HEK293 (cell line): ENCODE results near the gene NCKAP5L.

Source experiments
- CTCF ChIA-PET: fragments of 350-600 bp; formaldehyde crosslinking; extraction: SDS; loops from one replicate; lab custom pipeline; 2021; ENCODE audit warnings: antibody characterized with exemption; lab: Yijun Ruan, JAX
- POLR2A ChIA-PET: fragments of 300-600 bp; formaldehyde crosslinking; extraction: SDS; loops from one replicate; lab custom pipeline; 2020; ENCODE audit warnings: antibody characterized with exemption, inconsistent platforms; lab: Yijun Ruan, JAX
- H3K27ac ChIP-seq: fragments of 200-500 bp; sonication (Bioruptor generic); 2 replicates; pipeline ENCODE4 v1.5.1; 2014; ENCODE audit warnings: low read depth, low read length, control low read depth, inconsistent platforms; ENCODE audit errors: extremely low read depth
- H3K36me3 ChIP-seq, 2 experiments: fragments of 200-500 bp in 1 of 2; sonication (Bioruptor generic) in 1 of 2; 1 replicate in 1 of 2; 2 replicates in 1 of 2; pipeline ENCODE4 v1.5.1; 2014 to 2017; ENCODE audit warnings: inconsistent platforms in 2 of 2, low read length in 2 of 2; ENCODE audit not compliant: control insufficient read depth in 2 of 2, insufficient read depth in 1 of 2
- H3K4me1 ChIP-seq: fragments of 200-500 bp; sonication (Bioruptor generic); 2 replicates; pipeline ENCODE4 v1.5.1; 2014; ENCODE audit warnings: mild to moderate bottlenecking, low read length, inconsistent platforms; ENCODE audit not compliant: control insufficient read depth, insufficient read depth
- H3K4me3 ChIP-seq: 2 replicates; pipeline ENCODE4 v1.5.1; 2011; ENCODE audit warnings: low read depth, mild to moderate bottlenecking, control low read depth, low read length, moderate library complexity
- H3K9me3 ChIP-seq: fragments of 200-500 bp; sonication (Bioruptor generic); 2 replicates; pipeline ENCODE4 v1.5.1; 2014; ENCODE audit warnings: low read depth, low read length, inconsistent platforms; ENCODE audit not compliant: control insufficient read depth, insufficient read depth
- AEBP2 ChIP-seq: fragments of 450-650 bp; formaldehyde crosslinking; IDR thresholded peaks from 2 replicates; pipeline ENCODE4 v1.5.1; 2016; ENCODE audit warnings: missing biosample characterization, missing genetic modification characterization, borderline replicate concordance
- KLF16 ChIP-seq: fragments of 450-650 bp; formaldehyde crosslinking; IDR thresholded peaks from 2 replicates; pipeline ENCODE4 v1.5.1; 2017; ENCODE audit warnings: missing biosample characterization, missing genetic modification characterization
- KLF17 ChIP-seq: fragments of 450-650 bp; formaldehyde crosslinking; IDR thresholded peaks from 2 replicates; pipeline ENCODE4 v1.5.1; 2016; ENCODE audit warnings: missing biosample characterization, missing genetic modification characterization
- PATZ1 ChIP-seq: fragments of 450-650 bp; formaldehyde crosslinking; IDR thresholded peaks from 2 replicates; pipeline ENCODE4 v1.5.1; 2016; ENCODE audit warnings: missing biosample characterization, missing genetic modification characterization
- SCRT2 ChIP-seq: fragments of 450-650 bp; formaldehyde crosslinking; IDR thresholded peaks from 2 replicates; pipeline ENCODE4 v1.5.1; 2016; ENCODE audit warnings: missing biosample characterization, missing genetic modification characterization
- SETDB1 ChIP-seq: IDR thresholded peaks from one replicate; pipeline ENCODE4 v1.6.1; 2017; ENCODE audit warnings: mild to moderate bottlenecking, low read length, moderate library complexity, mixed read lengths; ENCODE audit not compliant: insufficient read length
- YY2 ChIP-seq: fragments of 450-650 bp; formaldehyde crosslinking; IDR thresholded peaks from 2 replicates; pipeline ENCODE4 v1.5.1; 2016; ENCODE audit warnings: missing biosample characterization, missing genetic modification characterization
- ZNF10 ChIP-seq: fragments of 450-650 bp; formaldehyde crosslinking; IDR thresholded peaks from 2 replicates; pipeline ENCODE4 v1.5.1; 2017; ENCODE audit warnings: missing biosample characterization, missing genetic modification characterization
- ZNF133 ChIP-seq: fragments of 450-650 bp; formaldehyde crosslinking; IDR thresholded peaks from 2 replicates; pipeline ENCODE4 v1.5.1; 2016; ENCODE audit warnings: missing biosample characterization, missing genetic modification characterization
- ZNF26 ChIP-seq: fragments of 450-650 bp; formaldehyde crosslinking; IDR thresholded peaks from 2 replicates; pipeline ENCODE4 v1.5.1; 2016; ENCODE audit warnings: missing biosample characterization, missing genetic modification characterization
- ZNF362 ChIP-seq: fragments of 450-650 bp; formaldehyde crosslinking; IDR thresholded peaks from 2 replicates; pipeline ENCODE4 v1.5.1; 2016; ENCODE audit warnings: missing biosample characterization, missing genetic modification characterization
- ZNF416 ChIP-seq: fragments of 450-650 bp; formaldehyde crosslinking; IDR thresholded peaks from 2 replicates; pipeline ENCODE4 v1.5.1; 2016; ENCODE audit warnings: missing biosample characterization, missing genetic modification characterization
- ZNF426 ChIP-seq: fragments of 450-650 bp; formaldehyde crosslinking; IDR thresholded peaks from 2 replicates; pipeline ENCODE4 v1.5.1; 2017; ENCODE audit warnings: missing biosample characterization, missing genetic modification characterization, mild to moderate bottlenecking, inconsistent platforms, moderate library complexity
- ZNF561 ChIP-seq: fragments of 450-650 bp; IDR thresholded peaks from 2 replicates; pipeline ENCODE4 v1.5.1; 2018; ENCODE audit warnings: missing biosample characterization, missing genetic modification characterization, borderline replicate concordance
- ZNF600 ChIP-seq: fragments of 450-650 bp; formaldehyde crosslinking; IDR thresholded peaks from 2 replicates; pipeline ENCODE4 v1.5.1; 2016; ENCODE audit warnings: missing biosample characterization, missing genetic modification characterization
- ZNF621 ChIP-seq: fragments of 450-650 bp; formaldehyde crosslinking; IDR thresholded peaks from 2 replicates; pipeline ENCODE4 v1.5.1; 2017; ENCODE audit warnings: missing biosample characterization, missing genetic modification characterization
- ZNF624 ChIP-seq: fragments of 450-650 bp; formaldehyde crosslinking; IDR thresholded peaks from 2 replicates; pipeline ENCODE4 v1.5.1; 2017; ENCODE audit warnings: missing biosample characterization, missing genetic modification characterization
- ZNF792 ChIP-seq: fragments of 450-650 bp; formaldehyde crosslinking; IDR thresholded peaks from 2 replicates; pipeline ENCODE4 v1.5.1; 2016; ENCODE audit warnings: missing biosample characterization, missing genetic modification characterization

NCKAP5L gene

GRCh38 chr12:49790741-49791555 lies 37.3 kb downstream of the NCKAP5L start:
- ChIA-PET POLR2A (interaction anchor here (0.7 to 1.0 kb wide), 2 partner anchors 36 to 50 kb away, joined by 3 to 6 read pairs; partner anchors contain the start of gene TMBIM6), CTCF (interaction anchor here (0.7 kb wide), 1 partner anchor 24 kb away, joined by 4 read pairs; no protein-coding TSS in a partner anchor)
- H3K9me3 ChIP-seq, result no peaks in the 10 kb centered on the region
- no peak overlapping the region for H3K4me3 ChIP-seq
- H3K27ac ChIP-seq, result no peak overlapping the region
- H3K36me3 ChIP-seq, result peaks cover 0 to 55% of the 10 kb centered on the region in 2 experiments; a peak in 2 of 3 replicates
- no peaks in the 10 kb centered on the region for H3K4me1 ChIP-seq
- TF ChIP-seq YY2 (tag by site-specific recombination), result no peak
- TF ChIP-seq KLF17 (tag by site-specific recombination), result no peak
- no peak for TF ChIP-seq ZNF26 (tag by site-specific recombination)
- no peak for TF ChIP-seq ZNF362 (tag by site-specific recombination)
- TF ChIP-seq ZNF416 (tag by site-specific recombination), result no peak
- no peak for TF ChIP-seq ZNF133 (tag by site-specific recombination)
- TF ChIP-seq SETDB1, result no peak
- no peak for TF ChIP-seq ZNF561 (tag by site-specific recombination)
- no peak for TF ChIP-seq ZNF10 (tag by site-specific recombination)
- TF ChIP-seq KLF16 (tag by site-specific recombination), result no peak
- TF ChIP-seq PATZ1 (tag by site-specific recombination), result no peak
- TF ChIP-seq ZNF426 (tag by site-specific recombination), result no peak
- TF ChIP-seq ZNF621, result no peak
- TF ChIP-seq ZNF624, result no peak
- TF ChIP-seq ZNF792, result no peak
- no peak for TF ChIP-seq ZNF600 (tag by site-specific recombination)
- no peak for TF ChIP-seq SCRT2 (tag by site-specific recombination)
- TF ChIP-seq AEBP2, result no peak
